Sigmoid colon (tissue), 4 donors: ENCODE results near the gene SSPN.

Experiments used
- EP300 ChIP-seq, 4 donors: sonication (generic); formaldehyde crosslinking; IDR thresholded peaks; one replicate each; pipeline ENCODE4 v1.6.1; 2017; ENCODE audit warnings: antibody characterized with exemption in 4 of 4
- POLR2A ChIP-seq, 2 donors: fragments of 450-650 bp; IDR thresholded peaks; one replicate each; pipeline ENCODE4 v1.6.1; 2016; ENCODE audit warnings: antibody characterized with exemption in 2 of 2, mild to moderate bottlenecking in 2 of 2, moderate library complexity in 2 of 2
- POLR2AphosphoS5 ChIP-seq, 4 donors: sonication (generic); formaldehyde crosslinking; IDR thresholded peaks; one replicate each; pipeline ENCODE4 v1.6.1; 2017; ENCODE audit warnings: antibody characterized with exemption in 4 of 4
- TF ChIP-seq, protein P1 (sequence below), 4 experiments: fragments of 450-650 bp in 3 of 4; fragments of 200-600 bp in 1 of 4; IDR thresholded peaks; one replicate each; pipeline ENCODE4 v1.5.1; 2016 to 2019; ENCODE audit warnings: antibody characterized with exemption in 4 of 4, mild to moderate bottlenecking in 3 of 4, moderate library complexity in 2 of 4

DNA sequence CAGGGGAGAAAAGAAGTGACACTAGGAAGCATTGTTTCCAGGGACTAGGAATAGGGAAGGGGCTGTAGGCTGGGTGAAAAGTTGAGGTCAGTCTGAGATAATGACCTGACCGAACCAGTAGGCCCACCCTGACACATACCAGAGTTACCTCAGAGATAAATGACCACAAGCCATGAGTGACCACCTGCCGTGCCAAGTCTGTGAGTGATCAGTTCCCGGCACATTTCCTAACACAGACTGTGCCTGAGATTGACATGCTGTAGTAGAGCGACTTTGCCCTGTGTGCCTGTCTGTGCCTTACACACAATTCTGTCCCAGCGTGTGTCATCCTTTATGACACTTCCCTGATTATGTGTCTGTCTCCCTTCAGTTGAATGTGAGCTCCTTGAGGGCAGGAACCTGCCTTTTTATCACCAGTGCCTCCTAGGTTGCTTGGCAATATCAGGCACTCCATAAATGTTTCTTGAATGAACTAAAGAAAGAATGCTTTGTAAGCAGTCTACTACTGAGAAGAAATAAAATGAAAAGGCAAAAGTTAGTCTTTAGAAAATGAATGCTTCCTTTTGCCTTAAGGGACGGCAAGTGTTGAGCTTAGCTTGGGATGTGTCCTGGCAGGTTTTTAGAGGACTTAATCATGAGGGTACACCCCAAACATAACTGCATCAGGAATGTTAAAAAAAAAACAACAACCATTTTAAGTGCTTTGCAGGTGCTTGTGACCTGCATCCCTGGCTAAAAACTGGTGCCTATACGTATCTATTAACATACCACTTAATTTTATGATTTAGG, 9.6 kb upstream of the SSPN start:
- TF ChIP-seq, protein P1, sequence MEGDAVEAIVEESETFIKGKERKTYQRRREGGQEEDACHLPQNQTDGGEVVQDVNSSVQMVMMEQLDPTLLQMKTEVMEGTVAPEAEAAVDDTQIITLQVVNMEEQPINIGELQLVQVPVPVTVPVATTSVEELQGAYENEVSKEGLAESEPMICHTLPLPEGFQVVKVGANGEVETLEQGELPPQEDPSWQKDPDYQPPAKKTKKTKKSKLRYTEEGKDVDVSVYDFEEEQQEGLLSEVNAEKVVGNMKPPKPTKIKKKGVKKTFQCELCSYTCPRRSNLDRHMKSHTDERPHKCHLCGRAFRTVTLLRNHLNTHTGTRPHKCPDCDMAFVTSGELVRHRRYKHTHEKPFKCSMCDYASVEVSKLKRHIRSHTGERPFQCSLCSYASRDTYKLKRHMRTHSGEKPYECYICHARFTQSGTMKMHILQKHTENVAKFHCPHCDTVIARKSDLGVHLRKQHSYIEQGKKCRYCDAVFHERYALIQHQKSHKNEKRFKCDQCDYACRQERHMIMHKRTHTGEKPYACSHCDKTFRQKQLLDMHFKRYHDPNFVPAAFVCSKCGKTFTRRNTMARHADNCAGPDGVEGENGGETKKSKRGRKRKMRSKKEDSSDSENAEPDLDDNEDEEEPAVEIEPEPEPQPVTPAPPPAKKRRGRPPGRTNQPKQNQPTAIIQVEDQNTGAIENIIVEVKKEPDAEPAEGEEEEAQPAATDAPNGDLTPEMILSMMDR (IDR thresholded peaks at IDR 0.05), result no peak
- TF ChIP-seq POLR2AphosphoS5 (IDR thresholded peaks at IDR 0.05) (no peak), EP300 (IDR thresholded peaks at IDR 0.05) (no peak), POLR2A (IDR thresholded peaks at IDR 0.05) (no peak)
